ENCODE data around the gene PTPRU. TPM values are rescaled to one million over a fixed set of nuclear protein-coding genes. Genes with fewer than 3 reads are reported as not detected.
"Not testable (repeated sequence)": the region's sequence is repeated elsewhere in the genome, so short reads cannot be mapped to it uniquely, and the experiment has no call there.

The PTPRU gene
- total and polyA plus RNA-seq, 9 donors: 8.0 to 14.6 (median 12.0) TPM

DNA sequence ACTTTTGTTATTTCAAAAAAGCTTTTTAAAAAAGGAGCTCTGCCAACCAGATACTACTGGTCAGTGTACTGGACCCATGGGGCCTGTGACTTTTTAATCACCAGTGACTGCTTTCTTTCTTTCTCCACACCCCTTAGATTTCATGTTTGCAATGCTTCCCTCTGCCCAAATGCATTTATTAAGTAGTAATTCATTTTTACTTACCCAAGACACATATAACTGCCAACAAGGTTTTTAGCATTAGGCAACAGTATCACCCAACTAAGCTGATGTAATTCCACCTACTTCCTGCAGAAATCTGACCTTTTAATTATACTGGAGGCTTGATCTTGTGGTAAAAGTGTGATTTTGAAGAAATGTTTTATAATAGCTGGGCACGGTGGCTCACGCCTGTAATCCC, 18.1 kb upstream of the PTPRU start:
- Histone ChIP-seq H3K9me3 (replicated peaks; ENCODE audit: control insufficient read depth, low read depth, low read length) (no peaks in the 10 kb centered on the region), H3K27ac (ENCODE audit: low read length) (no peak overlapping the region), H3K4me1 (ENCODE audit: control insufficient read depth, insufficient read depth, low read length) (no peaks in the 10 kb centered on the region), H3K27me3 (ENCODE audit: control insufficient read depth, insufficient read depth, low read length) (no peaks in the 10 kb centered on the region), H3K4me3 (ENCODE audit: low read length) (no peak overlapping the region), H3K36me3 (ENCODE audit: control insufficient read depth, insufficient read depth, low read length) (peaks cover 54% of the 10 kb centered on the region)
- DNase-seq: no peak
- no CpG with 5 or more reads among the region's 2 CpGs for WGBS (ENCODE audit: insufficient coverage)

GRCh38 chr1:29221296-29221695, 15.0 kb upstream of the PTPRU start:
- Histone ChIP-seq H3K4me3 (ENCODE audit: low read length) (no peak overlapping the region), H3K27me3 (ENCODE audit: control insufficient read depth, insufficient read depth, low read length) (no peaks in the 10 kb centered on the region), H3K4me1 (ENCODE audit: control insufficient read depth, insufficient read depth, low read length) (no peaks in the 10 kb centered on the region), H3K36me3 (ENCODE audit: control insufficient read depth, insufficient read depth, low read length) (peaks cover 43% of the 10 kb centered on the region), H3K27ac (ENCODE audit: low read length) (no peak overlapping the region), H3K9me3 (replicated peaks; ENCODE audit: control insufficient read depth, low read depth, low read length) (no peaks in the 10 kb centered on the region)
- DNase-seq: no peak
- WGBS (ENCODE audit: insufficient coverage): 80% methylated on average over 3 of the region's 3 CpGs

- not testable (repeated sequence) for DNase-seq; H3K4me1 ChIP-seq (ENCODE audit: control insufficient read depth, insufficient read depth, low read length); H3K9me3 ChIP-seq (replicated peaks; ENCODE audit: control insufficient read depth, low read depth, low read length); H3K4me3 ChIP-seq (ENCODE audit: low read length); H3K27ac ChIP-seq (ENCODE audit: low read length); H3K27me3 ChIP-seq (ENCODE audit: control insufficient read depth, insufficient read depth, low read length)
- WGBS (ENCODE audit: insufficient coverage): 100% methylated on average over 1 of the region's 6 CpGs
- H3K36me3 ChIP-seq (ENCODE audit: control insufficient read depth, insufficient read depth, low read length): peaks cover 39% of the 10 kb centered on the region
These were observed 14.1 kb upstream of the PTPRU start for GRCh38 chr1:29222260-29222659.

DNA sequence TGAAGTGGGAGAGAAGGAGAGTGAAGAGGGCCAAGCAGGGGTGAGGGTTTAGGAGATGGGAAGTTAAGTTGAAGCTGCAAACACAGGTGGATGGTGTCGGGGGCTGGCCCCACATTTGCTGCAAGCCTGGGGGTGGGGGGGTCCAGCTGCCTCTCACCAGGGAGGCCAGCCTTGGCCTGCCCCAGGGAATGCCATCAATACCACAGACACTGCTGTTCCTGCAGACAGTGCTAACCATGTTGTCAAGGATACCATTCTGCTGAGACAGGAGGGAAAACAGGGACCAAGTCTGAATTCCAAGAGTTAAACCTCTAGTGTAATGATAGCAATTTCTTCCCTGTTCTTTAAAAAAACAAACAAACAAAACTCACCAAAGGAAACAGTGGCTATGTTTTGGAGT, 13.6 kb upstream of the PTPRU start:
- no peaks in the 10 kb centered on the region for H3K4me1 ChIP-seq (ENCODE audit: control insufficient read depth, insufficient read depth, low read length)
- peaks cover 36% of the 10 kb centered on the region for H3K36me3 ChIP-seq (ENCODE audit: control insufficient read depth, insufficient read depth, low read length)
- WGBS (ENCODE audit: insufficient coverage): 83% methylated on average over 1 of the region's 1 CpG
- H3K4me3 ChIP-seq (ENCODE audit: low read length): no peak overlapping the region
- no peaks in the 10 kb centered on the region for H3K9me3 ChIP-seq (replicated peaks; ENCODE audit: control insufficient read depth, low read depth, low read length)
- no peak overlapping the region for H3K27ac ChIP-seq (ENCODE audit: low read length)
- no peak for DNase-seq
- no peaks in the 10 kb centered on the region for H3K27me3 ChIP-seq (ENCODE audit: control insufficient read depth, insufficient read depth, low read length)

- Histone ChIP-seq H3K27ac (ENCODE audit: low read length) (no peak overlapping the region), H3K4me3 (ENCODE audit: low read length) (no peak overlapping the region), H3K36me3 (ENCODE audit: control insufficient read depth, insufficient read depth, low read length) (peaks cover 35% of the 10 kb centered on the region), H3K9me3 (replicated peaks; ENCODE audit: control insufficient read depth, low read depth, low read length) (no peaks in the 10 kb centered on the region), H3K4me1 (ENCODE audit: control insufficient read depth, insufficient read depth, low read length) (no peaks in the 10 kb centered on the region), H3K27me3 (ENCODE audit: control insufficient read depth, insufficient read depth, low read length) (no peaks in the 10 kb centered on the region)
- DNase-seq: no peak
- 83% methylated on average over 6 of the region's 6 CpGs for WGBS (ENCODE audit: insufficient coverage)
These were observed 12.8 kb upstream of the PTPRU start for GRCh38 chr1:29223521-29223920.

DNA sequence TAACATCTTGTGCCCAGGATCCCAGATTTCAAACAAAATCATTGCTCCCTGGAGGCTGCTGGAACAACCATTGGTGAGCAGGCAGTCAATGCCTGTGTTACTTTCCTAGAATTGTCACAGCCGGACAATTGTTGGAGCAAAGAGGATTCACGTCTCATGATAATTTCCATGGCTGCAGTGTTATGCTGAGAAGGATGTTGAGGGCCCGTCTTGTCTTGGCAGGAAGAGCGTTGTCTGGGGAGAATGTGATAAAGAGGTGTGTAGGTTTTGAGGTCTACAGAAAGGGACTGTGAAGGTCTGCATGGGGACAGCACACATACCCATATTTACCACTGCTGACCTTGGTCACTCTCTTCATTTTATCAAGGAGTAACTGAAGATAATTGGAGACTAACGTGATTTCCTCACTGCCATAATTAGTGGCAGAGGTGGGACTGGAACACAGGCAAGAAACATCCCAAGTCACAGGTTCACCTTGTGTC, 11.9 kb upstream of the PTPRU start:
- Histone ChIP-seq H3K4me3 (ENCODE audit: low read length) (no peak overlapping the region), H3K27ac (ENCODE audit: low read length) (no peak overlapping the region), H3K4me1 (ENCODE audit: control insufficient read depth, insufficient read depth, low read length) (no peaks in the 10 kb centered on the region), H3K9me3 (replicated peaks; ENCODE audit: control insufficient read depth, low read depth, low read length) (no peaks in the 10 kb centered on the region), H3K27me3 (ENCODE audit: control insufficient read depth, insufficient read depth, low read length) (no peaks in the 10 kb centered on the region), H3K36me3 (ENCODE audit: control insufficient read depth, insufficient read depth, low read length) (peaks cover 31% of the 10 kb centered on the region)
- WGBS (ENCODE audit: insufficient coverage): 85% methylated on average over 2 of the region's 5 CpGs
- no peak for DNase-seq

- WGBS (ENCODE audit: insufficient coverage): 66% methylated on average over 4 of the region's 4 CpGs
- DNase-seq: no peak
- H3K36me3 ChIP-seq (ENCODE audit: control insufficient read depth, insufficient read depth, low read length): peaks cover 29% of the 10 kb centered on the region
These were observed 11.0 kb upstream of the PTPRU start for GRCh38 chr1:29225361-29225760.

DNA sequence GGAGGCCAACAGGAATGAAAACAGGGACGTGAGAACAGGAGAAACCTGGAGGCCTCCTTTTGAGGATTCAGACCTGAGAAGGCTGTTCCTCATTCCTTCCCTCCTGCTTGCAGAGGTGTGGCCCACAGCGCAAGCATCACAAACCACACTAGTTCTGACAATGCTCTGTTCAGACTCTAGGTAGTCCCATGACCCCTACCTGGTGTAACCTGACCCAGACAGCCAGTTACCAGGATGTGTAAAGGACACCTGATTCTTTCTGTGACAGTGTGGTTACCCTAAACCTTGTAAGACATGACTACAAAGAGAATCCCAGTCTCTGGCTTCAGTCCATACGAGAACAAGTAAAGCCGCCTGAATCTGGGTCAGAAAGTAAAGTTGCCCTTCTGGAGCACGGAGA, 8.8 kb upstream of the PTPRU start:
- Histone ChIP-seq H3K9me3 (replicated peaks; ENCODE audit: control insufficient read depth, low read depth, low read length) (no peaks in the 10 kb centered on the region), H3K36me3 (ENCODE audit: control insufficient read depth, insufficient read depth, low read length) (peaks cover 21% of the 10 kb centered on the region), H3K27ac (ENCODE audit: low read length) (no peak overlapping the region), H3K4me1 (ENCODE audit: control insufficient read depth, insufficient read depth, low read length) (peaks cover 9% of the 10 kb centered on the region), H3K4me3 (ENCODE audit: low read length) (no peak overlapping the region), H3K27me3 (ENCODE audit: control insufficient read depth, insufficient read depth, low read length) (no peaks in the 10 kb centered on the region)
- WGBS (ENCODE audit: insufficient coverage): 76% methylated on average over 3 of the region's 5 CpGs
- DNase-seq: no peak

More at GRCh38 chr1:29225361-29225760, 11.0 kb upstream of the PTPRU start:
- Histone ChIP-seq H3K27ac (ENCODE audit: low read length) (no peak overlapping the region), H3K4me1 (ENCODE audit: control insufficient read depth, insufficient read depth, low read length) (peaks cover 4% of the 10 kb centered on the region), H3K4me3 (ENCODE audit: low read length) (no peak overlapping the region), H3K27me3 (ENCODE audit: control insufficient read depth, insufficient read depth, low read length) (no peaks in the 10 kb centered on the region), H3K9me3 (replicated peaks; ENCODE audit: control insufficient read depth, low read depth, low read length) (no peaks in the 10 kb centered on the region)

- DNase-seq: no peak
- H3K36me3 ChIP-seq (ENCODE audit: control insufficient read depth, insufficient read depth, low read length): no peaks in the 10 kb centered on the region
- H3K27ac ChIP-seq (ENCODE audit: low read length): peak overlapping the region; percentile 76
- H3K4me3 ChIP-seq (ENCODE audit: low read length): peak overlapping the region; percentile 97
- H3K27me3 ChIP-seq (ENCODE audit: control insufficient read depth, insufficient read depth, low read length): no peaks in the 10 kb centered on the region
- 0% methylated on average over 2 of the region's 4 CpGs for WGBS (ENCODE audit: insufficient coverage)
- peaks cover 9% of the 10 kb centered on the region for H3K4me1 ChIP-seq (ENCODE audit: control insufficient read depth, insufficient read depth, low read length)
- H3K9me3 ChIP-seq (replicated peaks; ENCODE audit: control insufficient read depth, low read depth, low read length): no peaks in the 10 kb centered on the region
These were observed 6.1 kb upstream of the PTPRU start for GRCh38 chr1:29230204-29230552.

DNA sequence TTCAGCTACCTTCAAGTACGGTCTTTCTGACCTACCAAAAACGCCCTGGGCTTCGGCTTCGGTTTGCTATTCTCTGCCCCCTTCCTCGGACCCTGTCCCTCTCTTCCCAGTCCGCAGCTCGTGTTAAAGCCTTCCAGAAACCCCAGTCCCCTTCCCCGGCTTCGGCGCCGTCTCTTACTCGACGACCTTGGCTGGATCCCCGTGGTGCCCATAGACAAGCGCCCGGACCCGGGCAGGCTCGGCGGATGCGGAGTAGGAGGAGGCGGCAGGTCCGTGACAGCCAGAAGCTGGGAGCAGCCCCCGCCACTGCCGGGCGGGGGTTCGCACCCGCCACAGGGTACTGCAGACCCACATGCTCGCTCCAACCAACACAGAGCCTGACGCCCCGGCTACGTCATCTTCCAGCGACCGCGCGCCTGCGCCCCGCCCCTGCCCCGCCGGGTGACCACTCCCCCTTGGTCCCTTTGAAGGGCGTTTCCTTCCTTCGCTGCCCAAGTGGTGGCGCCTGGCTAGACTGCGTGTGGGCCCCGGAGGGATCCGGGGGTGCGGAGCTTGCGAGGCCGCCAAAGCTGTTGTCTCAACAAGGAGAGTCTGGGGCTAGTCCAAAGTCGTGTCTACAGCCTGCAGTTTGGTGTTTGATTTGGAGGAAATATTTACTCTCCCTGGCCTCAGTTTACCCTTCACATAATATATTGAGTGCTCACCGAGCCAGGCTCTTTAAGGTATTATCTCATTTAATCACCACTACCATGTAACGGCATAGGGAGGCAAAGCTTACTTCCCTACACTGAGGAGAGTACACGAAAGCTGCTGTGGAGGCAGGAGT, 5.6 kb upstream of the PTPRU start, which contains the start of gene MECR:
Gene MECR (minus strand): TSS at position 382 of the 826 bp plus-strand sequence. CDS start 28 bp downstream, at position 354.
- peaks cover 10% of the 10 kb centered on the region for H3K4me1 ChIP-seq (ENCODE audit: control insufficient read depth, insufficient read depth, low read length)
- H3K9me3 ChIP-seq (replicated peaks; ENCODE audit: control insufficient read depth, low read depth, low read length): no peaks in the 10 kb centered on the region
- H3K27me3 ChIP-seq (ENCODE audit: control insufficient read depth, insufficient read depth, low read length): peaks cover under 1% of the 10 kb centered on the region
- WGBS (ENCODE audit: insufficient coverage): under 1% methylated on average over 41 of the region's 52 CpGs
- H3K4me3 ChIP-seq (ENCODE audit: low read length): peak within 1 kb of the TSS; percentile 97
- peak; percentile 95 for DNase-seq
- no peaks in the 10 kb centered on the region for H3K36me3 ChIP-seq (ENCODE audit: control insufficient read depth, insufficient read depth, low read length)
- H3K27ac ChIP-seq (ENCODE audit: low read length): peak within 1 kb of the TSS; percentile 76
